ENCODE measurements around the gene C19orf25. TPM values are rescaled to one million over a fixed set of nuclear protein-coding genes. Genes with fewer than 3 reads are reported as not detected.

C19orf25 gene
- total RNA-seq, 2 donors from 2014 or later: 19.1 to 22.3 TPM

- Histone ChIP-seq H3K4me3 (no peak overlapping the region), H3K27me3 (peaks cover 7 to 29% of the 10 kb centered on the region in 2 donors), H3K36me3 (no peaks in the 10 kb centered on the region), H3K9me3 (no peaks in the 10 kb centered on the region), H3K4me1 (peaks cover 0 to 35% of the 10 kb centered on the region in 2 donors), H3K27ac (no peak overlapping the region)
- TF ChIP-seq CTCF (IDR thresholded peaks at IDR 0.05): no peak
- DNase-seq (ENCODE audit: low spot score): no peak
Observed at GRCh38 chr19:1457892-1458291, 21.1 kb downstream of the C19orf25 start.

GRCh38 chr19:1457031-1457739 lies 21.8 kb downstream of the C19orf25 start:
- Histone ChIP-seq H3K27ac (no peak overlapping the region), H3K4me1 (peaks cover 0 to 41% of the 10 kb centered on the region in 2 donors), H3K4me3 (no peak overlapping the region), H3K36me3 (no peaks in the 10 kb centered on the region), H3K9me3 (no peaks in the 10 kb centered on the region), H3K27me3 (peaks cover 8 to 29% of the 10 kb centered on the region in 2 donors)
- no peak for DNase-seq (ENCODE audit: low spot score)
- TF ChIP-seq CTCF (IDR thresholded peaks at IDR 0.05): no peak

DNA sequence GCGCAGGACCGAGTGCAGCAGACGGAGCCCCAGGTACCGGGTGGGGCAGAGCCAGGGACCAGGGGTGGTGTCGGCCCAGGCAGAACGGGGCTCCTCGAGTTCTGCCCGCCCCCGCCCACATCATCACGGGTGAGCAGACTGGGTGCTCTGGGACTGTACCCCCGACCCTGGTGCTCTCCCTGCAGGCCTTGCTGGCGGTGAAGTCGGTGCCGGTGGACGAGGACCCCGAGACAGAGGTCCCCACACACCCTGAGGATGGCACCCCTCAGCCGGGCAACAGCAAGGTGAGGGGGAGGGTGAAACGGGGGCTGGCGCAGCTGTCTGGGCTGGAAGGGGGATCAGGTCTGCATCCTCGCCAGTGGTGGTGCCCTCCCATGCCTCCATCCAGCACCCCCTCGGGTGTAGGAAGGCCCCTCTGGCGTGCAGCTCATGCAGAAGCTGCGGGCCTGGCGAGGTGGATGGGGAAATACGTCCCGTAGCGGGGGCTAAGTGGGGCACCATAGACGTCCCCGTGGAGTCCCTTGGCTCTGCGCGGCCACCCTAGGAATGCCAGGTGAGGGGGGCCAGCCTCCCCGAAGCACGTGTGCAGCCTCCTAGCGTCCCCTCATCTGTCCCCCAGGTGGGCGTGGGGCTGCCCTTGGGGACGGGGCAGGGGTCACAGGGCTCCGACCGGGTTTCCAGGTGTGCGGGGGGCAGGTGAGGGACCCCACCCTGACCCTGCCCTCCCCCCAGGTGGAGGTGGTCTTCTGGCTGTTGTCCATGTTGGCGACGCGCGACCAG lies 22.7 kb downstream of the C19orf25 start:
- H3K4me3 ChIP-seq: no peak overlapping the region

DNA sequence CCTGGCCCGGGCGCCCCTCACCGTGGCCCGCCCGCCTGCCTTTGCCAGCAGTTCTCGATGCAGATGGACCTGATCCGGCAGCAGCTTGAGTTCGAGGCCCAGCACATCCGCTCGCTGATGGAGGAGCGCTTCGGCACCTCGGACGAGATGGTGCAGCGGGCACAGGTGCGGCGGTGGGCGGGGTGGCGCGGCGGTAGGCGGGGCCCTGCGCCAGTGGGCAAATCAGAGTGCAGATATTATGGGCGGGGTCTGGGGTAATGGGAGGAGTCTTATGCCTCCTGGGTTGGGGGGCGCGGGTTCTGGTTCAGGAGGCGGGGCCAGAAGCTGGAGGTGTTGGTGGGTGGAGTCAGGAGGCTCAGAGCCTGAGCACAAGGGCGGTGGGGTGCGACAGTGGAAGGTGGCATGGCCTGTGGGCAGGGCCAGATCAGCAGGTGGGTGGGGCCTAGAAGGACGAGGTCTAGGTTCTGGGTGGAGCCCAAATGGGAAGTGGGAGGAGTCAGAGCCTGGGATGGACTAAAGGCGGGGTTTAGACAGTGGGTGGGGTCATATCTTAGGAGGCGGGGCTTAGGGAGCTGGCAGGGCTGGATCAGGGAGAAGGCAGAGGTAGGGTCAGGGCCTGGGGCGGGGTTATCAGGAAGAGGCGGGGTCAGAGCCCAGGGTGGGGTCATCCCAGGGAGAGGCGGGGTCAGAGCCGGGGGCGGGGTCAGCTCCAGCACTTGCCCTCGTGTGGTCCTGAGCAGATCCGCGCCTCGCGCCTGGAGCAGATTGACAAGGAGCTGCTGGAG lies 23.5 kb downstream of the C19orf25 start:
- no peak for DNase-seq (ENCODE audit: low spot score)
- H3K36me3 ChIP-seq: no peaks in the 10 kb centered on the region
- H3K27me3 ChIP-seq: peaks cover 10 to 39% of the 10 kb centered on the region in 2 donors
- peaks cover 0 to 41% of the 10 kb centered on the region in 2 donors for H3K4me1 ChIP-seq
- H3K9me3 ChIP-seq: no peaks in the 10 kb centered on the region
- no peak for TF ChIP-seq CTCF (IDR thresholded peaks at IDR 0.05)
- no peak overlapping the region for H3K4me3 ChIP-seq
- H3K27ac ChIP-seq: no peak overlapping the region

More for the DNA sequence above, 22.7 kb downstream of the C19orf25 start:
- DNase-seq (ENCODE audit: low spot score): no peak
- Histone ChIP-seq H3K27me3 (peaks cover 8 to 31% of the 10 kb centered on the region in 2 donors), H3K27ac (no peak overlapping the region), H3K4me1 (peaks cover 0 to 41% of the 10 kb centered on the region in 2 donors), H3K36me3 (no peaks in the 10 kb centered on the region), H3K9me3 (no peaks in the 10 kb centered on the region)
- no peak for TF ChIP-seq CTCF (IDR thresholded peaks at IDR 0.05)

- no peak for DNase-seq (ENCODE audit: low spot score)
- Histone ChIP-seq H3K9me3 (no peaks in the 10 kb centered on the region), H3K27ac (no peak overlapping the region), H3K27me3 (peaks cover 13 to 44% of the 10 kb centered on the region in 2 donors), H3K4me1 (peaks cover 0 to 41% of the 10 kb centered on the region in 2 donors), H3K4me3 (no peak overlapping the region), H3K36me3 (no peaks in the 10 kb centered on the region)
- TF ChIP-seq CTCF (IDR thresholded peaks at IDR 0.05): no peak
Observed at GRCh38 chr19:1455002-1455335, 24.0 kb downstream of the C19orf25 start.
